ENCODE results near the gene CTNNA3. TPM values are rescaled to one million over a fixed set of nuclear protein-coding genes. Genes with fewer than 3 reads are reported as not detected.

Gene CTNNA3
- total and polyA plus RNA-seq, 2 of the 4 experiments (the other 2 are of a cell fraction), result 0.19 to 0.90 TPM

GRCh38 chr10:67602268-67602950, 93.6 kb downstream of the CTNNA3 start:
- Histone ChIP-seq H2BK20ac (ENCODE audit: low read depth, low read length) (no peak overlapping the region), H3K14ac (replicated peaks; ENCODE audit: low read depth, low read length) (no peak overlapping the region), H2AFZ (replicated peaks; ENCODE audit: low read length, poor library complexity) (no peak overlapping the region), H4K5ac (ENCODE audit: low read depth, low read length) (no peak overlapping the region), H3K9me1 (ENCODE audit: insufficient read depth, low read length) (peaks cover 8% of the 10 kb centered on the region), H3K27ac (ENCODE audit: insufficient read depth, low read length) (no peak overlapping the region; the same call in 1 of the 2 replicates), H3K23ac (ENCODE audit: low read depth, low read length) (no peak overlapping the region), H4K20me1 (ENCODE audit: insufficient read depth, low read length) (no peaks in the 10 kb centered on the region), H2BK15ac (ENCODE audit: low read depth, low read length) (no peak overlapping the region), H2BK120ac (ENCODE audit: low read depth, low read length) (no peak overlapping the region), H3K36me3 (ENCODE audit: control insufficient read depth, insufficient read depth, low read length) (no peaks in the 10 kb centered on the region), H3K4ac (ENCODE audit: low read depth, low read length) (no peak overlapping the region), H3K18ac (ENCODE audit: low read depth, low read length) (peak overlapping the region; percentile 95; the same call in 1 of the 2 replicates), H4K91ac (ENCODE audit: insufficient read depth, low read depth, low read length) (no peak overlapping the region), H3K4me3 (ENCODE audit: insufficient read depth, low read depth, low read length) (no peak overlapping the region), H3K79me1 (ENCODE audit: low read depth in 1 of 2, low read length in 2 of 2) (no peaks in the 10 kb centered on the region), H2AK9ac (replicated peaks; ENCODE audit: low read depth, low read length, poor library complexity) (no peak overlapping the region), H3K9me3 (ENCODE audit: control insufficient read depth, insufficient read depth, low read length) (no peaks in the 10 kb centered on the region), H3K27me3 (ENCODE audit: control insufficient read depth, insufficient read depth, low read length) (no peaks in the 10 kb centered on the region), H3K4me1 (ENCODE audit: control insufficient read depth, insufficient read depth, low read length) (peaks cover 7% of the 10 kb centered on the region), H2BK5ac (ENCODE audit: low read depth, low read length, poor library complexity, severe bottlenecking) (peak overlapping the region; percentile 88), H3K56ac (ENCODE audit: extremely low read depth, insufficient read depth, low read length) (no peak overlapping the region), H2AK5ac (ENCODE audit: low read depth, low read length) (no peak overlapping the region), H3K4me2 (ENCODE audit: low read depth, low read length) (peak overlapping the region; percentile 15; the same call in 1 of the 2 replicates), H3K9ac (ENCODE audit: low read depth, low read length) (no peak overlapping the region), H4K8ac (ENCODE audit: low read depth in 2 of 2, low read length in 2 of 2) (peak overlapping the region in 1 of 2 experiments; percentile 62; a peak in 1 of 4 replicates)
- CTCF ChIA-PET, result no interaction called here
- ATAC-seq (ENCODE audit: low read depth), result peak; percentile 74
- POLR2A ChIA-PET (ENCODE audit: unreplicated experiment), result no interaction called here
- BruUV-seq (replicated peaks), result no TSS peak
- dilution Hi-C loops (cut with HindIII; ENCODE audit: low sequenced_read_pairs, unreplicated experiment) (no loop called here), intact Hi-C loops (cut with micrococcal nuclease) (no loop called here), in situ Hi-C loops (cut with MboI; ENCODE audit: low sequenced_read_pairs) (no loop called here)
- DNase-seq, result peak; percentile 96
- no CpG with 5 or more reads among the region's 4 CpGs for WGBS, 2 experiments (ENCODE audit: extremely low coverage in 2 of 2, insufficient read length in 1 of 2)
- TF ChIP-seq RCOR1 (IDR thresholded peaks at IDR 0.05; ENCODE audit: insufficient replicate concordance, low read length) (no peak), ELK1 (IDR thresholded peaks at IDR 0.05; ENCODE audit: borderline replicate concordance, low read depth, low read length) (no peak), MAFK (IDR thresholded peaks at IDR 0.05; ENCODE audit: low read depth, low read length) (0 out of 2 replicates have a peak, but pooled peaks have one; percentile 19), CEBPB (IDR thresholded peaks at IDR 0.05; ENCODE audit: low read depth, low read length) (no peak), MXI1 (IDR thresholded peaks at IDR 0.05; ENCODE audit: borderline replicate concordance, low read depth, low read length) (no peak), FOS (IDR thresholded peaks at IDR 0.05; ENCODE audit: low read depth, low read length) (peak; percentile 36; the same call in 1 of the 2 replicates), NFE2L2 (IDR thresholded peaks at IDR 0.05; ENCODE audit: low read depth, low read length) (no peak), MAZ (IDR thresholded peaks at IDR 0.05; ENCODE audit: borderline replicate concordance, low read depth, low read length) (no peak), CTCF (conservative IDR thresholded peaks at IDR 0.05; ENCODE audit: low read depth, low read length) (no peak), SMC3 (IDR thresholded peaks at IDR 0.05; ENCODE audit: low read depth, low read length) (no peak), BHLHE40 (IDR thresholded peaks at IDR 0.05; ENCODE audit: low read depth, low read length) (peak; percentile 20; the same call in 1 of the 2 replicates), CHD1 (IDR thresholded peaks at IDR 0.05; ENCODE audit: low read depth, low read length) (no peak), RAD21 (IDR thresholded peaks at IDR 0.05; ENCODE audit: low read length) (no peak), RFX5 (IDR thresholded peaks at IDR 0.05; ENCODE audit: low read depth, low read length) (no peak)
- TF ChIP-seq, protein P1, sequence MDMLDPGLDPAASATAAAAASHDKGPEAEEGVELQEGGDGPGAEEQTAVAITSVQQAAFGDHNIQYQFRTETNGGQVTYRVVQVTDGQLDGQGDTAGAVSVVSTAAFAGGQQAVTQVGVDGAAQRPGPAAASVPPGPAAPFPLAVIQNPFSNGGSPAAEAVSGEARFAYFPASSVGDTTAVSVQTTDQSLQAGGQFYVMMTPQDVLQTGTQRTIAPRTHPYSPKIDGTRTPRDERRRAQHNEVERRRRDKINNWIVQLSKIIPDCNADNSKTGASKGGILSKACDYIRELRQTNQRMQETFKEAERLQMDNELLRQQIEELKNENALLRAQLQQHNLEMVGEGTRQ (IDR thresholded peaks at IDR 0.05; ENCODE audit: low read depth, low read length), result no peak
